Measurements from ENCODE around the gene PAX7. TPM values are rescaled to one million over a fixed set of nuclear protein-coding genes. Genes with fewer than 3 reads are reported as not detected.

Gene PAX7
- total and polyA plus RNA-seq, 2 donors (not counting 1 experiment from before 2014, with no cell fraction given), result not detected

- peaks cover 0 to 7% (median 0%) of the 10 kb centered on the region in 3 donors for H3K9me3 ChIP-seq (ENCODE audit: control extremely low read depth in 1 of 3, control insufficient read depth in 2 of 3, insufficient read depth in 1 of 3, low read length in 2 of 3)
- Mint-ChIP-seq H3K27ac (no peak overlapping the region), H3K27me3 (peaks cover 18% of the 10 kb centered on the region), H3K4me1 (no peaks in the 10 kb centered on the region), H3K4me3 (no peak overlapping the region), H3K9me3 (ENCODE audit: insufficient read depth) (no peaks in the 10 kb centered on the region)
- no peaks in the 10 kb centered on the region for H4K20me1 ChIP-seq (ENCODE audit: control insufficient read depth, insufficient read depth, low read length, poor library complexity, severe bottlenecking)
- DNase-seq, result no peak
- H3K4me2 ChIP-seq (replicated peaks; ENCODE audit: low read depth, low read length, poor library complexity, severe bottlenecking), result no peak overlapping the region
- H3K27me3 ChIP-seq (replicated peaks in 1 of 4; ENCODE audit: control extremely low read depth in 1 of 4, control insufficient read depth in 3 of 4, insufficient read depth in 4 of 4, low read length in 3 of 4), result peaks cover 0 to 10% (median 0%) of the 10 kb centered on the region in 4 experiments
- H3K4me3 ChIP-seq (ENCODE audit: control extremely low read depth in 1 of 5, extremely low read depth in 1 of 5, insufficient read depth in 1 of 5, low read depth in 2 of 5, low read length in 4 of 5), result no peak overlapping the region
- no peak overlapping the region for H3K27ac ChIP-seq (ENCODE audit: low read length in 2 of 2)
- no peaks in the 10 kb centered on the region for H3K4me1 ChIP-seq (ENCODE audit: control insufficient read depth in 2 of 2, insufficient read depth in 2 of 2, low read length in 2 of 2)
- H3K79me2 ChIP-seq (ENCODE audit: control insufficient read depth, insufficient read depth, low read length), result no peaks in the 10 kb centered on the region
- no peak for ATAC-seq (ENCODE audit: low read depth)
- no peak overlapping the region for H2AFZ ChIP-seq (ENCODE audit: insufficient read depth, low read depth, low read length, poor library complexity, severe bottlenecking)
- 80% methylated on average over 9 of the region's 13 CpGs for WGBS (ENCODE audit: insufficient coverage)
- no peak overlapping the region for H3K9ac ChIP-seq (ENCODE audit: low read length)
- H3K36me3 ChIP-seq (replicated peaks in 1 of 2; ENCODE audit: control extremely low read depth in 1 of 2, control insufficient read depth in 1 of 2, extremely low read depth in 1 of 2, insufficient read depth in 2 of 2, low read length in 1 of 2), result no peaks in the 10 kb centered on the region
- intact Hi-C loops (cut with micrococcal nuclease), result no loop called here
- ChIA-PET CTCF (interaction anchor here (1.0 kb wide), 1 partner anchor 74 kb away, joined by 3 read pairs; no protein-coding TSS in a partner anchor), POLR2A (no interaction called here)
- no peak for TF ChIP-seq EZH2 (IDR thresholded peaks at IDR 0.05; ENCODE audit: borderline replicate concordance, insufficient read depth, low read depth, low read length, poor library complexity, severe bottlenecking)
- TF ChIP-seq CTCF (IDR thresholded peaks at IDR 0.05), result no peak
These were observed 27.3 kb upstream of the PAX7 start for GRCh38 chr1:18603212-18603852.

- TF ChIP-seq CTCF (IDR thresholded peaks at IDR 0.05), result no peak
- no peak for TF ChIP-seq EZH2 (IDR thresholded peaks at IDR 0.05; ENCODE audit: borderline replicate concordance, insufficient read depth, low read depth, low read length, poor library complexity, severe bottlenecking)
- POLR2A ChIA-PET, result no interaction called here
These were observed 24.0 kb upstream of the PAX7 start for GRCh38 chr1:18606443-18607288.

More at GRCh38 chr1:18606443-18607288, 24.0 kb upstream of the PAX7 start:
- H3K36me3 ChIP-seq (replicated peaks in 1 of 2; ENCODE audit: control extremely low read depth in 1 of 2, control insufficient read depth in 1 of 2, extremely low read depth in 1 of 2, insufficient read depth in 2 of 2, low read length in 1 of 2), result no peaks in the 10 kb centered on the region
- no peak overlapping the region for H2AFZ ChIP-seq (ENCODE audit: insufficient read depth, low read depth, low read length, poor library complexity, severe bottlenecking)
- intact Hi-C loops (cut with micrococcal nuclease), result no loop called here
- peaks cover 0 to 5% (median 0%) of the 10 kb centered on the region in 4 experiments for H3K27me3 ChIP-seq (replicated peaks in 1 of 4; ENCODE audit: control extremely low read depth in 1 of 4, control insufficient read depth in 3 of 4, insufficient read depth in 4 of 4, low read length in 3 of 4)
- Mint-ChIP-seq H3K27ac (no peak overlapping the region), H3K9me3 (ENCODE audit: insufficient read depth) (no peaks in the 10 kb centered on the region), H3K27me3 (peaks cover 14% of the 10 kb centered on the region), H3K4me3 (no peak overlapping the region), H3K4me1 (no peaks in the 10 kb centered on the region)
- DNase-seq, result no peak
- H3K9me3 ChIP-seq (ENCODE audit: control extremely low read depth in 1 of 3, control insufficient read depth in 2 of 3, insufficient read depth in 1 of 3, low read length in 2 of 3), result peaks cover 0 to 7% (median 0%) of the 10 kb centered on the region in 3 donors
- H3K9ac ChIP-seq (ENCODE audit: low read length), result no peak overlapping the region
- H3K27ac ChIP-seq (ENCODE audit: low read length in 2 of 2), result no peak overlapping the region
- no peaks in the 10 kb centered on the region for H4K20me1 ChIP-seq (ENCODE audit: control insufficient read depth, insufficient read depth, low read length, poor library complexity, severe bottlenecking)
- no peaks in the 10 kb centered on the region for H3K79me2 ChIP-seq (ENCODE audit: control insufficient read depth, insufficient read depth, low read length)
- no peak overlapping the region for H3K4me2 ChIP-seq (replicated peaks; ENCODE audit: low read depth, low read length, poor library complexity, severe bottlenecking)
- ATAC-seq (ENCODE audit: low read depth), result no peak
- no peaks in the 10 kb centered on the region for H3K4me1 ChIP-seq (ENCODE audit: control insufficient read depth in 2 of 2, insufficient read depth in 2 of 2, low read length in 2 of 2)
- 66% methylated on average over 15 of the region's 19 CpGs for WGBS (ENCODE audit: insufficient coverage)
- CTCF ChIA-PET, result interaction anchor here (1.0 kb wide), 1 partner anchor 10 kb away, joined by 3 read pairs; no protein-coding TSS in a partner anchor
- no peak overlapping the region for H3K4me3 ChIP-seq (ENCODE audit: control extremely low read depth in 1 of 5, extremely low read depth in 1 of 5, insufficient read depth in 1 of 5, low read depth in 2 of 5, low read length in 4 of 5)

All from B cell (primary cell).